Right lobe of liver (tissue), 4 donors: ENCODE results near the gene GRIN3B.

ENCODE experiments used
- POLR2A ChIP-seq: fragments of 450-650 bp; IDR thresholded peaks from one replicate; pipeline ENCODE4 v1.6.1; 2017; ENCODE audit warnings: antibody characterized with exemption, mild to moderate bottlenecking
- TF ChIP-seq, protein P1 (sequence below), 4 donors: fragments of 200-600 bp in 3 of 4; fragments of 450-650 bp in 1 of 4; IDR thresholded peaks; one replicate each; pipeline versions ENCODE4 v1.5.1 to v1.8.0; 2016 to 2022; ENCODE audit warnings: antibody characterized with exemption in 4 of 4, mild to moderate bottlenecking in 2 of 4
- donor health status: DM: no; HTN: no; CAD: no.
- donor health status: DM: no; HTN: no; CAD: no.
- donor health status: DM: no; HTN: yes; CAD: no.

DNA sequence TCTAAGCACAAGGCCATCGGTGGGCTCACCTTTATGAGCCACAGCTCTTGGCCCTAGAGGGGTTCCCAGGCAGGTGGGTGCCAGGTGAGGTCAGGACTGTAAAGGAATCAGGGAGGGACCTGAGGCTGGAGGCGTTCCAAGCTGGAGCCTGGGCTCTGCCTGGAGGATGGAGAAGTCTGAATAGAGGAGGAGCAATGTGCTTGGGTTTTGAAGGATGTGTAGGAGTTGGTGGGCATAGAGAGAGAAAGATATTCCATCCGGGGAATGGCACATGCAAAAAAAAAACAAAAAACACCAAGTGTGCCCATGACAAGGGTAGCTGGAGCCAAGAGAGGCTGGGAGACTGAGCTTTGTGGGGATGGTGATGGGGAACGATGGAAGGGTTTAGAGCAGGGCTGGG is 2.4 kb downstream of the GRIN3B start:
- TF ChIP-seq, protein P1, sequence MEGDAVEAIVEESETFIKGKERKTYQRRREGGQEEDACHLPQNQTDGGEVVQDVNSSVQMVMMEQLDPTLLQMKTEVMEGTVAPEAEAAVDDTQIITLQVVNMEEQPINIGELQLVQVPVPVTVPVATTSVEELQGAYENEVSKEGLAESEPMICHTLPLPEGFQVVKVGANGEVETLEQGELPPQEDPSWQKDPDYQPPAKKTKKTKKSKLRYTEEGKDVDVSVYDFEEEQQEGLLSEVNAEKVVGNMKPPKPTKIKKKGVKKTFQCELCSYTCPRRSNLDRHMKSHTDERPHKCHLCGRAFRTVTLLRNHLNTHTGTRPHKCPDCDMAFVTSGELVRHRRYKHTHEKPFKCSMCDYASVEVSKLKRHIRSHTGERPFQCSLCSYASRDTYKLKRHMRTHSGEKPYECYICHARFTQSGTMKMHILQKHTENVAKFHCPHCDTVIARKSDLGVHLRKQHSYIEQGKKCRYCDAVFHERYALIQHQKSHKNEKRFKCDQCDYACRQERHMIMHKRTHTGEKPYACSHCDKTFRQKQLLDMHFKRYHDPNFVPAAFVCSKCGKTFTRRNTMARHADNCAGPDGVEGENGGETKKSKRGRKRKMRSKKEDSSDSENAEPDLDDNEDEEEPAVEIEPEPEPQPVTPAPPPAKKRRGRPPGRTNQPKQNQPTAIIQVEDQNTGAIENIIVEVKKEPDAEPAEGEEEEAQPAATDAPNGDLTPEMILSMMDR (IDR thresholded peaks at IDR 0.05): no peak
- TF ChIP-seq POLR2A: no peak
